Measurements from ENCODE around the gene CCM2. TPM values are rescaled to one million over a fixed set of nuclear protein-coding genes. Genes with fewer than 3 reads are reported as not detected.

Gene CCM2
- total and polyA plus RNA-seq, 8 donors, result 1.8 to 39.0 (median 26.6) TPM

DNA sequence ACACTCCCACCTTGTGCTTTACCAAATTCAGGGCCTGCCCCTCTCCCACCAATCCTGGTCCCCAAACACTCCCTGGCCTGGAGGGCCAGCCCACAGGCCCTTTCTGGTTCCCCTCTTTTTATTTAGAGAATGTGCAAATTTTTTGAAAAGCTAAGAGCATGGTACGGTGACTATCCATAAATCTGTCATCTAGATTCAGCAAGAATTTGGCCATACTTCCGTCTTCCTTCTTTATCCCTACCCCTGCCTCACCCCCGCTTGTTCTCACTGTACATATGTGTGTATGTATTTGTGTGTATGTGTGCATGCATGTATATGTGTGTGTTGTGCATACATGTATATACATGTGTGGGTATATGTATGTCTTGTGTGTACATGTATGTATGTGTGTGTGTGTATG, 119.5 kb downstream of the CCM2 start:
- no peaks in the 10 kb centered on the region for H3K36me3 ChIP-seq
- no peak overlapping the region for H3K4me3 ChIP-seq
- H3K9me3 ChIP-seq, result no peaks in the 10 kb centered on the region
- TF ChIP-seq POLR2AphosphoS5 (IDR thresholded peaks at IDR 0.05), result no peak
- TF ChIP-seq EP300 (IDR thresholded peaks at IDR 0.05), result no peak
- no peak for TF ChIP-seq POLR2A (IDR thresholded peaks at IDR 0.05)
- H3K27ac ChIP-seq, result no peak overlapping the region
- intact Hi-C loops (cut with DNase I; ENCODE audit: low total_unique reads), result no loop called here
- no peaks in the 10 kb centered on the region for H3K4me1 ChIP-seq
- WGBS, 5 donors, result 90 to 96% (median 94%) methylated on average over 3 of the region's 3 CpGs
- DNase-seq, result no peak
- peaks cover 0 to 5% (median 0%) of the 10 kb centered on the region in 3 donors for H3K27me3 ChIP-seq

DNA sequence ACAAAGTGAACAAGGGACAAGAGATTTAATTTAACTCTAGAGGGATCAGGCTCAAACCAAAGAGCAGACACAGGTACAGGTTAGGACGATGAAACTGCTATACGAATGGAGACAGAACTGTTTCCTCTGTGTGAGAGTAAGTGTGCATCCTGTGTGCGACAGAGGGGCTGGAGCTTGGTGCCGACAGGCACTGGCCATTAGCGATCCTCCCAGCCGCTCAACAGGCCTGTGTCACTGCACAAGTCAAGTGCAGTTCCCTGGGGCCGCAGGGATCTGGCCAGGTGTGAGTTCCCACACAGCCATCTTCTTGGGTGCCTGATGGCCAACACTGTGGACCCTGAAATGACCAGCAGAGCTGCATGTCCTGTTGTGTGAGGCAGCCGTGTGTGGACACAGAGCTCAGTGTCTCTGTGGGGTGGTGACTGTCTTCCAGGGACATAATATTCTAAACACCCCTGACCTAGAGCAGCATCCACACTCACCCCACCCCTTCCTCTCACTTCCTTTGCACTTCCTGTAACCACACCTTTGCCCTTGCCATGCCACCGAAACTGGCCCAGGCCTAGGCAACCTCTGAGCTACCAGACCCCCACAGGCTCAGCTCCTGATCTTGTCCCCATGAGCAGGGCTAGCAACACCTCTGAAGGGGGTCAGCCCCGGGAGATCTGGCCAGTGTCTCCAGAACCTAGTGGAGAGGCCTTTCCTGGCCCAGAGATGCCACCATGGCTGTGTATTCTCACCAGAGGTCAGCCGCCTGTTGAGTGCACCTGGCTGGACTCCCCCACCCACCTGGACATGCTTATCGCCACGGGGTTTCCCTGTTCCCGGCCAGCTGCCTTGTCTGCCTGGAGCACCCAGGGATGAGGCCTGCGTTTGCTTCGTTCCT, 123.2 kb downstream of the CCM2 start:
- H3K9me3 ChIP-seq, result no peaks in the 10 kb centered on the region
- no peak for DNase-seq
- WGBS, 5 donors, result 73 to 85% (median 75%) methylated on average over 15 to 16 of the region's 16 CpGs
- no peak overlapping the region for H3K27ac ChIP-seq
- peaks cover 0 to 5% (median 0%) of the 10 kb centered on the region in 3 donors for H3K27me3 ChIP-seq
- H3K36me3 ChIP-seq, result no peaks in the 10 kb centered on the region
- no peak overlapping the region for H3K4me3 ChIP-seq
- H3K4me1 ChIP-seq, result no peaks in the 10 kb centered on the region
- TF ChIP-seq POLR2A (IDR thresholded peaks at IDR 0.05), result no peak
- no peak for TF ChIP-seq POLR2AphosphoS5 (IDR thresholded peaks at IDR 0.05)
- TF ChIP-seq EP300 (IDR thresholded peaks at IDR 0.05), result no peak
- no peak for TF ChIP-seq CTCF (IDR thresholded peaks at IDR 0.05)
- intact Hi-C loops (cut with DNase I; ENCODE audit: low total_unique reads), result no loop called here

- no peak for DNase-seq
- Histone ChIP-seq H3K9me3 (no peaks in the 10 kb centered on the region), H3K4me1 (no peaks in the 10 kb centered on the region), H3K36me3 (no peaks in the 10 kb centered on the region), H3K27me3 (no peaks in the 10 kb centered on the region), H3K27ac (no peak overlapping the region), H3K4me3 (no peak overlapping the region)
- WGBS, 5 donors, result 61 to 74% (median 69%) methylated on average over 2 to 12 of the region's 12 CpGs
- TF ChIP-seq CTCF (IDR thresholded peaks at IDR 0.05) (no peak), POLR2A (IDR thresholded peaks at IDR 0.05) (no peak), EP300 (IDR thresholded peaks at IDR 0.05) (no peak), POLR2AphosphoS5 (IDR thresholded peaks at IDR 0.05) (no peak)
- intact Hi-C loops (cut with DNase I; ENCODE audit: low total_unique reads), result no loop called here
Measured at GRCh38 chr7:45123913-45124710, 124.1 kb downstream of the CCM2 start.

DNA sequence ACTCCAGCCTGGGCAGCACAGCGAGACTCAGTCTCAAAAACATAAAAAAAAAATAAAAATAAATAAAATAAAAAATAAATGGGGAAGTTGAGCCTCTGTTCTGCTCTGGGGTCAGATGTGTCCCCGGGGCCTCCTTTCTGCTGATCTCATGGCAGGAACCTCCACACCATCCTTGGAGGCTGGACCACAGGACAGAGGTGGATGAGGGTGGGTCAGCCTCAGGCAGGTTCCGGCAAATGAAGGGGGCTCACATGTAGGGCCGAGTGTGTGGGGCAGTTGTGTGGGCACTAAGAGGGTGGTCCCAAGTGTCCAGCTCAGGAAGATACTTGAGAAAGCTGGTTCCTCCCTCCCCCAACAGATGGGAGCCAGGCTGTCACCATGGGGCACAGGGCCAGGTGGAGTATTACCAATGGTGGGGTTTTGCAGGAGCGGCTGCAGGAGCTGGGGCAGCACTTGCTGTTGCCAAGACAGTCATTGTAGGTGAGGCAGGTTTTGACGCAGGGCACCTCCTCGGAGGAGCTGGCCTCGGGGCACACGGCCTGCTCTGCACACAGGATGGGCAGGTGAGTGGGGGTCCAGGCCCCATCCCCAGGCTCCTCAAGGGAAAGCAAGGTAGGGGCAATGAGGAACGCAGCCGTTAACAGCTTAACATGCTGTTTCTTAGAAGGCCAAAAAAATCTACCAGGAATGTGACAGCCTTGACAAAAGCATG, 125.3 kb downstream of the CCM2 start:
- TF ChIP-seq EP300 (IDR thresholded peaks at IDR 0.05) (no peak), CTCF (IDR thresholded peaks at IDR 0.05) (no peak), POLR2AphosphoS5 (IDR thresholded peaks at IDR 0.05) (no peak), POLR2A (IDR thresholded peaks at IDR 0.05) (no peak)
- Histone ChIP-seq H3K9me3 (no peaks in the 10 kb centered on the region), H3K27me3 (no peaks in the 10 kb centered on the region), H3K4me1 (no peaks in the 10 kb centered on the region), H3K36me3 (no peaks in the 10 kb centered on the region), H3K27ac (no peak overlapping the region), H3K4me3 (no peak overlapping the region)
- DNase-seq, result no peak
- intact Hi-C loops (cut with DNase I; ENCODE audit: low total_unique reads), result no loop called here
- WGBS, 5 donors, result 84 to 94% (median 88%) methylated on average over 11 of the region's 11 CpGs

Small RNA genes within 50 kb of the gene (small RNA-seq; reads per million reads assigned to genes)
- 4.3 to 6.1 (median 5.2) reads per million in 4 donors for gene SNORA5A
- 0 reads per million in 4 donors for gene SNORA5B
- 103 to 153 (median 137) reads per million in 4 donors for gene SNORA5C

Other genes starting within 250 kb of the CCM2 start
- 1,000 to 10,000 TPM in 1 of 5 donors, 100 to 1,000 TPM in 4; 218 to 1,275 (median 564) TPM for gene PPIA, start 203.5 kb upstream of the CCM2 start, total RNA-seq
- 1,000 to 10,000 TPM; 2,273 to 3,648 (median 2,820) TPM for gene PPIA, start 203.5 kb upstream of the CCM2 start, polyA plus RNA-seq
- gene H2AZ2, start 152.1 kb upstream of the CCM2 start, total RNA-seq, result 100 to 1,000 TPM in 3 of 5 donors, 10 to 100 TPM in 2; 32.4 to 194 (median 139) TPM
- gene H2AZ2, start 152.1 kb upstream of the CCM2 start, polyA plus RNA-seq, result 100 to 1,000 TPM in 1 of 3 donors, 10 to 100 TPM in 2; 85.7 to 111 (median 98.0) TPM
- 10 to 100 TPM in 4 of 5 donors, 1 to 10 TPM in 1; 8.7 to 58.7 (median 20.4) TPM for gene PURB, start 114.7 kb upstream of the CCM2 start, total RNA-seq
- gene PURB, start 114.7 kb upstream of the CCM2 start, polyA plus RNA-seq, result 1 to 10 TPM; 4.7 to 6.8 (median 5.2) TPM
- 10 to 100 TPM in 1 of 5 donors, 1 to 10 TPM in 4; 1.7 to 16.7 (median 4.0) TPM for gene MYO1G, start 21.2 kb upstream of the CCM2 start, total RNA-seq
- 1 to 10 TPM; 2.0 to 3.4 (median 3.2) TPM for gene MYO1G, start 21.2 kb upstream of the CCM2 start, polyA plus RNA-seq
- gene NACAD, start 88.8 kb downstream of the CCM2 start, total RNA-seq, result 10 to 100 TPM in 1 of 5 donors, 1 to 10 TPM in 2, under 1 TPM in 2; 0.29 to 24.1 (median 3.0) TPM
- gene NACAD, start 88.8 kb downstream of the CCM2 start, polyA plus RNA-seq, result 1 to 10 TPM in 1 of 3 donors, under 1 TPM in 2; 0.76 to 1.2 (median 0.98) TPM
- gene TBRG4, start 111.5 kb downstream of the CCM2 start, total RNA-seq, result 100 to 1,000 TPM in 2 of 5 donors, 10 to 100 TPM in 3; 40.8 to 219 (median 79.5) TPM
- gene TBRG4, start 111.5 kb downstream of the CCM2 start, polyA plus RNA-seq, result 10 to 100 TPM; 31.2 to 45.2 (median 32.2) TPM
- gene RAMP3, start 157.6 kb downstream of the CCM2 start, total RNA-seq, result 10 to 100 TPM in 2 of 5 donors, 1 to 10 TPM in 3; 2.6 to 17.6 (median 6.2) TPM
- 10 to 100 TPM; 10.3 to 21.8 (median 11.9) TPM for gene RAMP3, start 157.6 kb downstream of the CCM2 start, polyA plus RNA-seq